ENCODE results near the gene SORCS1.

GRCh38 chr10:106877574-106877973 lies 286.9 kb downstream of the SORCS1 start:
- TF ChIP-seq POLR2A (IDR thresholded peaks at IDR 0.05) (no peak), EP300 (IDR thresholded peaks at IDR 0.05) (no peak)
- TF ChIP-seq, protein P1, sequence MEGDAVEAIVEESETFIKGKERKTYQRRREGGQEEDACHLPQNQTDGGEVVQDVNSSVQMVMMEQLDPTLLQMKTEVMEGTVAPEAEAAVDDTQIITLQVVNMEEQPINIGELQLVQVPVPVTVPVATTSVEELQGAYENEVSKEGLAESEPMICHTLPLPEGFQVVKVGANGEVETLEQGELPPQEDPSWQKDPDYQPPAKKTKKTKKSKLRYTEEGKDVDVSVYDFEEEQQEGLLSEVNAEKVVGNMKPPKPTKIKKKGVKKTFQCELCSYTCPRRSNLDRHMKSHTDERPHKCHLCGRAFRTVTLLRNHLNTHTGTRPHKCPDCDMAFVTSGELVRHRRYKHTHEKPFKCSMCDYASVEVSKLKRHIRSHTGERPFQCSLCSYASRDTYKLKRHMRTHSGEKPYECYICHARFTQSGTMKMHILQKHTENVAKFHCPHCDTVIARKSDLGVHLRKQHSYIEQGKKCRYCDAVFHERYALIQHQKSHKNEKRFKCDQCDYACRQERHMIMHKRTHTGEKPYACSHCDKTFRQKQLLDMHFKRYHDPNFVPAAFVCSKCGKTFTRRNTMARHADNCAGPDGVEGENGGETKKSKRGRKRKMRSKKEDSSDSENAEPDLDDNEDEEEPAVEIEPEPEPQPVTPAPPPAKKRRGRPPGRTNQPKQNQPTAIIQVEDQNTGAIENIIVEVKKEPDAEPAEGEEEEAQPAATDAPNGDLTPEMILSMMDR (IDR thresholded peaks at IDR 0.05): no peak

All from tibial nerve (tissue), 4 donors.